ENCODE data around the gene FBXL7. TPM values are rescaled to one million over a fixed set of nuclear protein-coding genes. Genes with fewer than 3 reads are reported as not detected.

FBXL7 gene
- 10 to 100 TPM in 1 of 4 donors, 1 to 10 TPM in 3; 5.7 to 47.4 (median 6.3) TPM for total RNA-seq

GRCh38 chr5:15499528-15500324, at the start of gene FBXL7:
TSS of gene FBXL7 (plus strand) at chr5:15500180.
- Histone ChIP-seq H3K4me3 (peak within 1 kb of the TSS; percentile 53 to 72 (median 59)), H3K36me3 (no peaks in the 10 kb centered on the region), H3K27me3 (peaks cover 29% of the 10 kb centered on the region), H3K9me3 (no peaks in the 10 kb centered on the region), H3K27ac (peak within 1 kb of the TSS; percentile 83 to 90 (median 86)), H3K4me1 (peaks cover 0 to 10% (median 4%) of the 10 kb centered on the region in 4 donors)
- peak; percentile 55 for DNase-seq
- intact Hi-C loops (cut with DNase I; ENCODE audit: low total_unique reads) (no loop called here), in situ Hi-C loops (cut with MboI; ENCODE audit: low pct_ligation_motif_present in 1 of 4, low pct_unique_long_range_greater_than_20kb in 1 of 4, low sequenced_read_pairs in 3 of 4) (no loop called here)
- 9% methylated on average over 25 of the region's 60 CpGs; no CpG with 5 or more reads in 1 of the 2 donors for WGBS, 2 donors (ENCODE audit: low coverage in 1 of 2)
- TF ChIP-seq EP300 (IDR thresholded peaks at IDR 0.05; ENCODE audit: low read depth) (no peak), CTCF (IDR thresholded peaks at IDR 0.05) (no peak), POLR2AphosphoS5 (IDR thresholded peaks at IDR 0.05) (peak; percentile 42 to 64 (median 59))

GRCh38 chr5:15450473-15450872, 49.5 kb upstream of the FBXL7 start:
- Histone ChIP-seq H3K27ac (no peak overlapping the region), H3K4me1 (peaks cover 0 to 3% (median 0%) of the 10 kb centered on the region in 4 donors), H3K9me3 (no peaks in the 10 kb centered on the region), H3K4me3 (no peak overlapping the region), H3K36me3 (no peaks in the 10 kb centered on the region), H3K27me3 (no peaks in the 10 kb centered on the region)
- intact Hi-C loops (cut with DNase I; ENCODE audit: low total_unique reads) = no loop called here
- in situ Hi-C loops (cut with MboI; ENCODE audit: low pct_ligation_motif_present in 1 of 4, low pct_unique_long_range_greater_than_20kb in 1 of 4, low sequenced_read_pairs in 3 of 4) = no loop called here
- 87 to 89% methylated on average over 3 to 11 of the region's 11 CpGs for whole genome bisulfite sequencing, 2 donors (ENCODE audit: low coverage in 1 of 2)
- TF ChIP-seq POLR2AphosphoS5 (IDR thresholded peaks at IDR 0.05) (no peak), CTCF (IDR thresholded peaks at IDR 0.05) (no peak), POLR2A (IDR thresholded peaks at IDR 0.05) (no peak), EP300 (IDR thresholded peaks at IDR 0.05; ENCODE audit: low read depth) (no peak)
- no peak for DNase-seq

- Histone ChIP-seq H3K9me3 (peaks cover 0 to 4% of the 10 kb centered on the region in 2 donors), H3K4me3 (no peak overlapping the region), H3K36me3 (no peaks in the 10 kb centered on the region), H3K4me1 (peaks cover 0 to 3% (median 0%) of the 10 kb centered on the region in 4 donors), H3K27me3 (no peaks in the 10 kb centered on the region), H3K27ac (no peak overlapping the region)
- in situ Hi-C loops (cut with MboI; ENCODE audit: low pct_ligation_motif_present in 1 of 4, low pct_unique_long_range_greater_than_20kb in 1 of 4, low sequenced_read_pairs in 3 of 4) (no loop called here), intact Hi-C loops (cut with DNase I; ENCODE audit: low total_unique reads) (no loop called here)
- 100% methylated on average over 1 to 4 of the region's 4 CpGs for WGBS, 2 donors (ENCODE audit: low coverage in 1 of 2)
- TF ChIP-seq POLR2A (IDR thresholded peaks at IDR 0.05) = no peak
- no peak for TF ChIP-seq CTCF (IDR thresholded peaks at IDR 0.05)
- TF ChIP-seq EP300 (IDR thresholded peaks at IDR 0.05; ENCODE audit: low read depth) = no peak
- TF ChIP-seq POLR2AphosphoS5 (IDR thresholded peaks at IDR 0.05) = no peak
- DNase-seq = no peak
Observed at GRCh38 chr5:15450949-15451348, 49.0 kb upstream of the FBXL7 start.

- H3K27me3 ChIP-seq = no peaks in the 10 kb centered on the region
- peak; percentile 9 for DNase-seq
- in situ Hi-C loops (cut with MboI; ENCODE audit: low pct_ligation_motif_present in 1 of 4, low pct_unique_long_range_greater_than_20kb in 1 of 4, low sequenced_read_pairs in 3 of 4) = no loop called here
- TF ChIP-seq POLR2AphosphoS5 (IDR thresholded peaks at IDR 0.05) (peak; percentile 74 to 91 (median 84)), CTCF (IDR thresholded peaks at IDR 0.05) (no peak), POLR2A (IDR thresholded peaks at IDR 0.05) (no peak)
- 20 to 24% methylated on average over 1 of the region's 1 CpG for WGBS, 2 donors (ENCODE audit: low coverage in 1 of 2)
- H3K4me1 ChIP-seq = peaks cover 0 to 3% (median 0%) of the 10 kb centered on the region in 4 donors
- no peaks in the 10 kb centered on the region for H3K36me3 ChIP-seq
- intact Hi-C loops (cut with DNase I; ENCODE audit: low total_unique reads) = no loop called here
- peaks cover 0 to 4% of the 10 kb centered on the region in 2 donors for H3K9me3 ChIP-seq
- H3K27ac ChIP-seq = peak overlapping the region in 3 of 4 donors; percentile 40 to 66 (median 51)
- no peak overlapping the region for H3K4me3 ChIP-seq
Observed at GRCh38 chr5:15452030-15452429, 48.0 kb upstream of the FBXL7 start.

Data from transverse colon (tissue), 4 donors.